Liver (tissue), 4 donors: ENCODE results near the gene ERH. TPM values are rescaled to one million over a fixed set of nuclear protein-coding genes. Genes with fewer than 3 reads are reported as not detected.

Experiments used
- polyA plus RNA-seq, 2 donors: library from polyadenylated mRNA; stranded (reverse) in 1 of 2; unstranded in 1 of 2; fragments of 200-250 nt in 1 of 2; fragments of >200 nt in 1 of 2; fragmentation: Nextera tagmentation in 1 of 2; extraction: Ambion mirVana in 1 of 2; gene quantifications; one replicate each; pipeline versions ENCODE4 v1.2.1 to v1.2.3, GENCODE V29; 2013 to 2015
- total RNA-seq, 2 donors: library from RNA; depleted of rRNA; stranded (reverse); fragments of >200 nt; gene quantifications; one replicate each; pipeline ENCODE4 v1.2.3, GENCODE V29; 2014
- donor health status: healthy.
- donor health status: healthy.
- donor health status: healthy.

Gene ERH
- total and polyA plus RNA-seq, 4 donors: 49.2 to 78.0 (median 63.4) TPM

Other genes starting within 250 kb of the ERH start
- 10 to 100 TPM; 12.9 to 18.1 TPM for gene DCAF5, start 245.2 kb downstream of the ERH start, total RNA-seq
- gene DCAF5, start 245.2 kb downstream of the ERH start, polyA plus RNA-seq: 10 to 100 TPM; 13.8 to 15.2 TPM
- 1 to 10 TPM; 5.3 to 8.8 TPM for gene EXD2, start 206.8 kb downstream of the ERH start, total RNA-seq
- 1 to 10 TPM; 4.7 to 4.8 TPM for gene EXD2, start 206.8 kb downstream of the ERH start, polyA plus RNA-seq
- 1 to 10 TPM in 1 of 2 donors, under 1 TPM in 1; 0.28 to 1.2 TPM for gene GALNT16, start 138.1 kb downstream of the ERH start, total RNA-seq
- gene GALNT16, start 138.1 kb downstream of the ERH start, polyA plus RNA-seq: 1 to 10 TPM in 1 of 2 donors, under 1 TPM in 1; 0.25 to 1.1 TPM
- 100 to 1,000 TPM in 1 of 2 donors, 10 to 100 TPM in 1; 55.6 to 140 TPM for gene SLC39A9, start 393 bp upstream of the ERH start, total RNA-seq
- 10 to 100 TPM; 28.7 to 30.6 TPM for gene SLC39A9, start 393 bp upstream of the ERH start, polyA plus RNA-seq
- gene PLEKHD1, start 86.4 kb upstream of the ERH start, total RNA-seq: under 1 TPM; 0.05 to 0.08 TPM
- under 1 TPM in 1 of 2 donors, not detected in 1; 0.06 TPM for gene PLEKHD1, start 86.4 kb upstream of the ERH start, polyA plus RNA-seq
- not detected for gene CCDC177, start 176.6 kb upstream of the ERH start, total RNA-seq
- gene CCDC177, start 176.6 kb upstream of the ERH start, polyA plus RNA-seq: under 1 TPM in 1 of 2 donors, not detected in 1; 0.08 TPM
- 10 to 100 TPM in 1 of 2 donors, 1 to 10 TPM in 1; 7.9 to 10.8 TPM for gene SUSD6, start 213.3 kb upstream of the ERH start, total RNA-seq
- gene SUSD6, start 213.3 kb upstream of the ERH start, polyA plus RNA-seq: 1 to 10 TPM; 6.8 to 7.4 TPM